HG02623 (cell line): Measurements from ENCODE around the gene SLC25A11.

Experiments used
- ATAC-seq: cut with Tn5 transposase; IDR thresholded peaks from one replicate; pipeline ENCODE4 v1.9.1; 2021; ENCODE audit warnings: moderate library complexity; ENCODE audit not compliant: unreplicated experiment

SLC25A11 gene

DNA sequence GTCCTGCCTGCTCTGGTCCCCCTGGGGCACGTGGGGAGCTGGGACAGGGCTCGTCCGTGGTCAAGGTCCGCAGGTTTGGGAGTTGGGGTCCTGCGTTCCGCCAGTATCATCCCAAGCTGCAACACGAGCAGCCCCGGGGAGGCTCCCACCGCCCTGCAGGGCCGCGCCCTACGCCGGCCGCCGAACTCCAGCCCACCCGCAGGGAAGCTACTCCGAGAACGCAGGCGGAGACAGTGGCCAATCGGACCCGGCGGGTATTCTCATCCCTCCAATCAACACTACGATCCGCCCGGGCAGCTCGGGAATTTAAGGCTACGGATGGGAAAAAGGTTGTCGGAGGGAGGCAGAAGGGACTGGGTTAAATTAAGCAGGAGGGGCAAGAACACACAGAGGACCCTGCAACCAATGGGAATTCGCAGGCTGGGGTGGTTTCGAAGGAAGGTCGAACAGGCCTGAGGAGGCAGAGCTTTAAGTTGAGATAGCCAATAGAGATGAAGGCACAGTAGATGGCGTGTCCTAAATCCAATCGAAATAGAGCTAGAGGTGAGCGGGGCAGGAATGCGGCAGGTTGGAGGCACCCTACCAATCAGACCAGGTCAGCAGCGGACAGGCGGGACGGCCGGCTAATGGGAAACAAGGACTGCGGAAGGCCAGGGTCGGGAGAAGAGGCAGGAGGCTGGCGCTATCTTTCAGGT lies 27.1 kb upstream of the SLC25A11 start:
- peak; percentile 74 for ATAC-seq

DNA sequence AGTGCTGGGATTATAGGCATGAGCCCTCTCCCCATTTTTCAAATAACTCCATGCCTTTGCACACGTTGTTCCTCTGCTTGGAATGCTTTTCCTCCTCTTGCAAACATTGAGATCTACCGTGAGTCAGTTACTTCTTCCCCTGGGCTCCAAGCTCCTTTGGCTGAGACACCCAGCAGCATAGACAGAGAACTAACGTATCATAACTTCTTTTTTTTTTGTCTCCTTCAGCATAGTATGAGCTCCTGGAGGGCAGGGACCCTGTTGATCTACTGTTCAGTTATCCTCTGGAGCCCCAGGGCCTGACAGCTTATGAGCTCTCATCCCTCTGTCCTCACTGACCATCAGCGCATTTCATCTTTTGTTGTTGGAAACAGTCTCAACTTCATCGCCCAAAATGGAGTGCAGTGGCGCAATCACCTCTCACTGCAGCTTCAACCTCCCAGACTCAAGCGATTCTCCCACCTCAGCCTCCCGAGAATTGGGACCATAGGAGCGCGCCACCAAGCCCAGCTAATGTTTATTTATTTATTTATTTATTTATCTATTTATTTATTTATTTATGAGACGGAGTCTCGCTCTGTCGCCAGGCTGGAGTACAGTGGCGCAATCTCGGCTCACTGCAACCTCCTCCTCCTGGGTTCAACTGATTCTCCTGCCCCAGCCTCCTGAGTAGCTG lies 25.6 kb upstream of the SLC25A11 start:
- no peak for ATAC-seq

DNA sequence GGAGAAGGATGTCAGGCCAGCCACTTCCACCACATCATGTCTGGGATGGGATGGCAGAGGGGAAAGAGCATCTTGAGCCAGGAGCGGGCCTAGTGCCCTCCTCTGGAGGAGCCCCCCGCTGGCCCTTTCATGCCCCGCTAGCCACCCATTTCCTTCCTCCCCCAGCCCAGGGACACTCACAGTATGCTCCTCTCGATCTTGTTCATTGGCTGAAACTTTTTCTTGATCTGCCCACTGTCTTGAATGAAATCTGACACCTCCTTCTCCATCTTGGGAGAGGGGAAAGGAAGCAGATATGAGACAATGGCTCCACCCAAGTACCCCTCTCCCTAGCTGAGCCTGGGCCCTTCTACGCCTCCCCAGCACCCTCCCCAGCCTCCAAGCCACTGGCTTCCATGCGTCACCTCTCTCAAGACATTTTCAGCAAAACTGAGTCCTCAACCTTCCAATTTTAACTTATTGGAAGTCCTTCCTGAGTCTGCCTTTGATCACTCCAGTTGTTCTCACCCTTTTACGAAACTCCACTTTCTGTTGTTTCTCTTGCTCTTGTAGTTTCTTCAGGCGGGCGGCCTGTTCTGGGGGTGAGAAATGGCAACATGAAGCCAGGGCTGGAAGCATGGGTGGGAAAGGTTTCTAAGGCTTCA lies 20.6 kb upstream of the SLC25A11 start:
- ATAC-seq, result no peak

DNA sequence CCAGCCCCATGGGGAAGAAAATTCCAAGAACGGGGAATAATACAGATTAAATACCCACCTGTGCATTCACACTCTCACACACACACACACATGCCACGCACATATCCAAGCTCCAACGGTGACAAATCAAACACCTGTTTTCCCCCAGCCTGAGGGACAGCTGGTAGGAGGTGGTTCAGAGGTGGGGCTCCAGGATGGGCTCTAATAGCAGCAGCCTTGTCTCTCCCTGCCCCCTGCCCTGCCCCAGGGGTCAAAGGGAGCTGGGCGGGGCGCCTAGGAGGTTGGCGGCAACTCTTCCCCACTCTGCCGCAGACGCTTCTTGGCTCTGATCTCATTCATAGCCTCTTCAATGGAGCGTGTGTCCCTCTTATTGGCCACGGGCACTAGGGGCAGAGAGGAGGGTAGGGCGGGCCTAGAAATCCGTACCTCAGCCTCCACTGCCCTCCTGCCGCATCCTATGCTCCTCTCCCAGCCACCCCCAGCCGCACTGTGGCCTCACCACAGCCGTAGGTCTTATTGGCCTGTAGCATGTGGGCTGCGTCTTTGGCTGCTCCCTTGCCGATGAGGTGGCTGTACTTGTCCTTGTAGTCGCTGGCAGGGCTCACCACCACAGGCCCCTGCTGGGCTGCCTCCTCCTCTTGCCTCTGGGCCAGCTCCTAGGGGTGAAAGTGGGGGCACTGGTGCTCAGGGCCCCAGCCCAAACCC lies 19.6 kb upstream of the SLC25A11 start:
- ATAC-seq, result no peak

DNA sequence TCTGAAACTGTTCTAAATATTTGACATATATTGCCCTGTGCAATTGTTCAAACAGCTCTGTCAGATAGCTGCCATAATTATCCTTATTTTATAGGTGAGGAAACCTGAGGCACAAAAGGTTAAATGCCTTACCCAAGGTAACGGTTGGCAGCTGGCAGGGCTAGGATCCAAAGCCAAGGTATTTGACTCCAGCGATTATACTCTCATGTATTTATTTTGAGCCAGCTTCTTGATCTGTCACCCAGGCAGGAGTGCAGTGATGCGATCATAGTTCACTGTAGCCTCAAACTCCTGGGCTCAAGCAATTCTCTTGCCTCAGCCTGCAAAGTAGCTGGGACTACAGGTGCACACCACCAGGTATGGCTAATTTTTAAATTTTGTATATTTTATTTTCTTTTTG lies 18.3 kb upstream of the SLC25A11 start:
- ATAC-seq, result no peak

DNA sequence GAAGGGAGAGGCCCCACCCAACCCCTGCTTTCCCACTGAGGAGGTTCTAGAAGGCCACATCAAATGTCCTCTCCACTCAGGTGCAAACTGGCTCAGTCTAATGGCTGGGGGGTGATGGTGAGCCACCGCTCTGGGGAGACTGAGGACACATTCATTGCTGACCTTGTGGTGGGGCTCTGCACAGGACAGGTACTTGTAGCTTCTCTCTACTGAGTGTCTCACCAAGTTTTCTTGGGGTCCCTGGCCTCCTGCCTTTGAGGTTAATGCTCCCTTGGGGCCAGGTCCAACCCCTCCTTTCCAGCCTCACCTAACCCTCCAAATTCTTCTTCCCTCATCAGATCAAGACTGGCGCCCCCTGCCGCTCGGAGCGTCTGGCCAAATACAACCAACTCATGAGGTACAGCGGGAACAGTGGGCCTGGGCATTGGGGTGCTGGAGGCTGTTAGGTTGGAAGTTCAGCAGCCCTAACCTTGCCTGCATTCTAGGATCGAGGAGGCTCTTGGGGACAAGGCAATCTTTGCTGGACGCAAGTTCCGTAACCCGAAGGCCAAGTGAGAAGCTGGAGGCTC lies 16.7 kb upstream of the SLC25A11 start:
- ATAC-seq, result no peak

DNA sequence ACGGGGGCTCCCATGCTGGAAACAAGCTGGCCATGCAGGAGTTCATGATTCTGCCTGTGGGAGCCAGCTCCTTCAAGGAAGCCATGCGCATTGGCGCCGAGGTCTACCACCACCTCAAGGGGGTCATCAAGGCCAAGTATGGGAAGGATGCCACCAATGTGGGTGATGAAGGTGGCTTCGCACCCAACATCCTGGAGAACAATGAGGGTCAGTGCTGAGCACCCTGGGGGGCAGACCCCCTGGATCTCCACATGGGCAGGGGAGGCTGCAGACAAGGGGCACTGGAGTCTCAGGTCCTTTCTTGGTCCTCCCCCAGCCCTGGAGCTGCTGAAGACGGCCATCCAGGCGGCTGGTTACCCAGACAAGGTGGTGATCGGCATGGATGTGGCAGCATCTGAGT lies 15.2 kb upstream of the SLC25A11 start:
- no peak for ATAC-seq

DNA sequence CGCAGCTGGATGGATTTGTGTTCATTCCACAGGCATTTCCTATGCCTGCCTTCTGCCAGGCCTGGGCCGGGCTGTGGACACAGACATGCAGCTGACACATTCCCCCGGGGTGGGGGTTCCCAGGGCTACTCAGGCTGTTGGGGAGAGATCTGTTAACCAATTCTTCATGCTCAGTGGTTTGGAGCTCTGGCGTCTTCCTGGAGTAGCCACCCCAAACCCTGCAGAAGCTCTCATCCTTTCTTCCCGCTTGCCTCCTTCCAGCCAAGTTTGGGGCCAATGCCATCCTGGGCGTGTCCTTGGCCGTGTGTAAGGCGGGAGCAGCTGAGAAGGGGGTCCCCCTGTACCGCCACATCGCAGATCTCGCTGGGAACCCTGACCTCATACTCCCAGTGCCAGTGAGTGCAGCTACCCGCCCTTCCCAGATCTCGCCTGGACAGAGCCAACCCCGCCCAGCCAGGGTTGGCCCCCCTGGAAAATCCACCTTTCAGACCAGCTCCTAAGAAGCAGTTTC lies 13.7 kb upstream of the SLC25A11 start:
- no peak for ATAC-seq

DNA sequence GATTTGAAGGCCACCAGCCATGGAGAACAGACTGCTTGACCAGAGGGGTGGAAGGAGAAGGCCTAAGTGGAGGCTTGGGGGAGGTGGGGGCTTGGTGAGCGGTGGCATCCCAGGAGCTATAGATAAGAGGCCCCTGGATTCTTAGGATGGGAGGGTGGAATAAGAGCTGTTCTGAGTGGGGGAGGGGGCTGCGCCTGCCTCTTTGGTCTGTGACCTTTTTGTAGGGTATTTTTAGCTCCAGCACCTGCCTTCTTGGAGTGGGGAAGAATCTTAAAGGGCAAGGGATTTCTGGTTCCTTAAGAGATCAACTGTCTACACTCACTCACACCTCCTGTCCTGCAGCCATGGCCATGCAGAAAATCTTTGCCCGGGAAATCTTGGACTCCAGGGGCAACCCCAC lies 11.6 kb upstream of the SLC25A11 start:
- no peak for ATAC-seq

DNA sequence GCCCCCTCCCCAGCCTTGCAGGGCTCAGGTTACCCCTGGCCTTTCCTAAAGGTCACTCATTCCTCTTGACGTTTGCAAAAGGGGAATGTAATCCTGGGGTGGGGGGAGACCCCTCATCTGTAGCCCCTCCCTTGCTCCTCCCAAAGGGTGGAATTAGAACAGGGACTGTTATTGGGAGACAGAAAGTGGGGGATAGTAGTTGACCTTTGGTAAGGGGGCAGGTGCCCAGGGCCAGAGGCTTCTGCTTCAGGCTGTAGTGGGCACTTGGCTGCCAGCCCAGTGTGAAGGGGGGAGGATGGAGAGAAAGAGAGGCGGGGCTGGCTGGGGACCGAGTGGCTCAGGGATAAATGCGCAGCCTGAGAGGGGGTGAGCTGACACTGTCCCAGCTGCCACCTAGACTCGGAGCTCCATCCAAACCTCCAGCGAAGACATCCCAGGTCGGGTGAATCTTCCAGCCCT lies 10.9 kb upstream of the SLC25A11 start, which contains the start of gene ENO3:
Gene ENO3, plus strand, starts transcription at position 374 of the 459 bp plus-strand sequence. CDS start 711 bp downstream, outside the sequence.
- ATAC-seq, result no peak

DNA sequence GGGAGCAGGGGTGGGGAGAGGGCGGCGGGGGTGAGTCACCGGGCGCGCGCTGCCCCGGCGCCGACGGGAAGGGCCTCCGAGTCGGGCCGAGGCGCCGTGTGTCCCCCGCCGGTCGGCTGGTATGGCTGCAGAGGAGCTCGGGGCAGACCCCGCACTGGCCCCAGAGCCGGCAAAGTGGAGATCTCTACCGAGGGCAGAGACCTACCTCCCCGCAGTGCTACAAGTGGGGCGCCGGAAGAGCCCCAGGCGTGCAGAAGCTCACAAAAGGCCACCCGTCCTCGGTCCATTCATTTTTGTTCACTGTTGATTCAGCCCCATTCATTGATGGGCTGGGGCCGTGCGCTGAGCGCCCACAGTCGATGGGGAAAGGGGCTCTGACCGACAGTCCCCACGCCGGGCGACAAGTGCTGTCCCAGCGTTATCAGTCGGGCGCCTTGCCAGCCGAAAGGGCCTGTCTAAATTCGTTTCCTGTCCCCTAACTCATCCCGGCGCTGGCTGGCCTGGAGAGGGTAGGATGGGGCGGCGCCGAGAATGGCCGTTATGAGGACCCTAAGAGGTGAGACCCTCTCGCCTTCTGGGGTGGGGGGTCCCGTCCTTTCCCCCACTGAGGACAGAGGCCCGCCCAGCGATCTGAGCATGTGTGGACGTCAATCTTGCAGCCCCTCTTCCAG lies 10.4 kb upstream of the SLC25A11 start:
- ATAC-seq, result no peak

DNA sequence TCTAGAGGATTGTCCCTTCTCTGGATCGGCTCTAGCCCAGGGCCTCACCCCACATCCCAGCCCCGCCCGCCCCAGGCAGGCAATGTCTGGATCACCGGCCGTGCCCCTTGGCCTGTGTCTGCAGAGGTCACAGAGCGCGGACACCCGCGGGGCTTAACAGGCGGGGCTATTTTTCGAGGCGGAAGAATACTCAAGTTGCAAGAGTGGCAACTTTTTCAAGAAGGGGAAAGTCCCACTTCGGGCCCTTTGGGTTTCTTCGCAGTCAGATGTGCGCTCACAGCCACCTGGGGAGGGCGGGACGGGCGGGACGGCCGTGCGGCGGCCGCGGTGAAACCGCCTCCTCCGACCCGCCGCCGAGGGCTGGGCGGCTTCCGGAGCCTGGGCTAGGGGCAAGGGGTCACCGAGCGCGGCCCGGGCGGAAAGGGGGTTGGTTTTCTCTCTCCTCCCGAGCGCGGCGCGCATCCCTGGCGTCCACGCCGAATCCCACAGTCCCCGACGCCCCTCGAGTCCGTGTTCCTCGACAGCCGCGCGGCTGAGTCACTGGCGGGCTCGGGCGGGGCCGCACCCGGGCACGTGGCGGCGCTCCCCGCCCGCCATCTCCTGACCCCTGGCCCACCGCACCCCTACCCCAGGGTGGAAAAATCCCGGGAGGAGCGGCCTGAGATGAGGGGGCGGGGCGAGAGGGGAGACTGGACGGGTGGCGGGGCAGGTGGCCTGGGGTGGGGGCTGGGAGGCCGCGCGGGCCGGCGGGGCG lies 9.7 kb upstream of the SLC25A11 start:
- peak; percentile 21 for ATAC-seq

DNA sequence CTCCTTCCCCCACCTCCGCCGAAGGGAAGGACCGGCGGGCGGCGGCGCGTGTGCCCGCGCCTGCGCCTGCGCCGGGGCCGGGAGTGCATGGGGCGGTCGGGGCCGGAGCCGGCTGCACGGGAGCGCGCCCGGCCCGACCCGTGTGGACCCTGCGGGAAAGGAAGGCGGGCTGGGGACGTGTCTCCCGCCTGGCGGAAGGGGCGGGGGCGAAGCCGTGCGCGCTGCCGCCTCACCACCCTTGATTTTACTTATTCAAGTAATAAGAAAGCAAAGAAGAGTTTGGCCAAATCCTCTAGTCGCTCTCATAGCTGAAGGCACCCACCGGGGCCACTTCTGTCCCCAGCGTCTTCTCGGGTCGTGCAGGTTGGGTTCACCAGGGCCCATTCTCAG lies 9.1 kb upstream of the SLC25A11 start:
- ATAC-seq, result peak; percentile 40

DNA sequence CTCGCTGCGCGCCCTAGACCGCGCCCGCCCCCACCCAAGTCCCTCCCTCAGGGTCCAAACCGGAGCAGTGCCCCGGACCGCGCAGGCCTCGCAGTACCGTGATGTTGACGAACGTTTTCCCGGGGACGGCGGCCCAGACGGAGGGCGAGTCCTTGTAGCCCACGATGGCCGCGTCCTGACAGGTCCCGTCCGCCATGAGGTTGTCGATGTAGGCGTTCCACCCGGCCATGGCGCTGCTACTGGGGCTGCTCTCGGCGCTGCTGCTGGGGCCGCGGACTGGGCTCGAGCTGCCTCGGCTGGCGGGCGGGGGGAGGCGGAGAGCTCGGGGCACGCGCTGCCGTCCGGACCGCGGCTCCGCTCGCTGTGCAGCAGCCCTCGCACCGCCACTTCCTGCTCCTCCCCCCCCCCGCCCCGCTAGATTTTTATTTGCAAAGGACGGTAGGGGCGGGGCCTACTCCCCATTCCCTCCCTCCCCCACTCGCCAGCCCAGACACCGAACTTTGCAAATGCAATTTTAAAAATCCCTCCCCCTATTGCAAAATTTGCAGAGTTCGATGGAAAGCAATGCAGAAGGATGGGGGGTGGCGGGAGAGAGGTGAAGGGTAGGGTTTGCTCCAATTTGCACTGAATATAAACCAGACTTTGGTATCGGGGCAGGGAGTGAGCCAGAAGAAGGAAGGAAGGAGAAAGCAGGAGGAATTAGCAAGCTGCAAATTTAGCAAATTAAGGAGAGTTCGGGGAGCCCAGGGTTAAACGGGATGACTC lies 8.5 kb upstream of the SLC25A11 start, which contains the start of gene PFN1:
Gene PFN1, minus strand, starts transcription at position 365 of the 765 bp plus-strand sequence. Its CDS starts 136 bp downstream, at position 229.
- peak; percentile 17 for ATAC-seq

DNA sequence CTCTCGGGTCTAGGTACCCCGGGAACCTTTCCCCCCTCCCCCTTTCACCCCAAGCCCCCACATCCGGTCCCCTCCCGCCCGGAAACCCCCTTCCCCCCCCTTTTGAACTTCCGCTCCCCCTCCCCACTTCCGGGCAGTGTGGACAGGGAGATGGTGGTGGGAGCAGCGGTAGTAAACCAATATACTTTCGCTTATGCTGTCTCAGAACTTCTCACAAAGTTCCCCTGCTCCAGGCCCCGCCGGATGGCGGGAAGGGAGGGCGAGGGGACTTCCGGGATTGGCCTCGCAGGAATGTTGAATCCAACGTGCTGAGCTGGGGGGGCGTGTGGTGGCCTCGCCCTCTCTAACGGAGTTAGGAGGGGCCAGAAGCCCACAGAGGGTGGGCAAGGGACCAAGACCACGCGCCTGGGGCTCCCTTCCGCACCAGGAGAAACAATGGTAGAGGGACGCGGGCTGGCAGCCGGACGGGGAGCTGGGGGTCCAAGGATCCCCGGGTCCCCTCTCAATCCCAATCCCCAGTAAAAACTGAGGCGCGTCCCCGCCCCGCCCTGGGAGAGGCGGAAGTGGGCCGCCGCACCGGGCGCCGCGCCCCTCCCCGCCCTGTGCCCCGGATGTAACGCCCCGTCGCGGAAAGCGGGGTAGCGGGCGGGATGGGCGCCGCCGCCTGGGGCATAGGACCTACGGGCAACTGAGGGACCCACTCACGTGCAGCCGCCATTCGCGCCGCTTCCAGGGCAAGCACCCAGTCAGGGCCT lies 7.7 kb upstream of the SLC25A11 start:
- ATAC-seq, result no peak

DNA sequence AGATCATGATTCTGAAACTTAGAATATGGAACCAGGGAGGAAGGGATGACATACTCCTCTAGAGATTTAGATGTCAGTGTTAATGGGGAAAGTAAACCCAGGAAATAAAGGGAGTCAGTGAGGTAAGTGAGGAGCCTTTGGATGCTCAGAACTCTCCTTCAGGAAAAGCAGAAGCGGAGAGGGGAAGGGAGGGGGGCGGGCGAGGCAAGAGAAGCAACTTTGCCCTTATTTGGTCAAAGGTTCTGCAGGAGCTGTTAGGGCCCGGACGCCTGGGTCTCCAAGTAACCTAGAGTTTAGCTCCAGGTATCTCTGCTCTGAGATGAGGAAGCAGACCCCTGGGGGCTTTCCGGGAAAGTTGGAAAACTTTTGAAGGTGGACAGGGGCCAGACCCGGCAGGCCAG lies 7.2 kb upstream of the SLC25A11 start:
- no peak for ATAC-seq

DNA sequence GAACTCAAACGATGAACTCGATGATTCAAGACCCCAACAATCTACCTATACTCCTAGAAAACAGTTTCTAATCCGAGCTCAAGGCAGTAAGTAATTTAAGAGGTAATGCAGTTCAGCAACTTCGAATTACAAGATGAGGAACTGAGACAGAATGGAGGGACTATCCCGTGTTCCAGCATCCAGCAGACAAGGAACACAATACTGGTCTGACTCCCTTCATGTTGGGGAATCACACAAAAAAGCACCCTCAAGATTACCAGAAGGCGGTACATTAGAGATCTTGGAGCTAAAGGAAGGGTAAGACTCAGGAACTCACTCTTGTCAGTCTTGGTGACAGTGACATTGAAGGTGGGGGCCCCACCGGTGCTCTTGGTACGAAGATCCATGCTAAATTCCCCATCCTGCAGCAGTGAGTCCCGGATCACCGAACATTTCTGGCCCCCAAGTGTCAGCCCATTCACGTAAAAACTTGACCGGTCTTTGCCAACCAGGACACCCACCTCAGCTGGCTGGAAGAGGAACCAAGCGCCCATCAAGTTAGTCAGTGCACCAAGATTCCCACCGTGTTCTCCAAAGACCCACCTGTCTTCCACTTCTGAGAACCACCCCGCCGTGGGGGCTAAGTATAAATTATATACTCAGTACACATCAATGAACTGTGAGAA lies 6.6 kb upstream of the SLC25A11 start:
- ATAC-seq, result no peak

DNA sequence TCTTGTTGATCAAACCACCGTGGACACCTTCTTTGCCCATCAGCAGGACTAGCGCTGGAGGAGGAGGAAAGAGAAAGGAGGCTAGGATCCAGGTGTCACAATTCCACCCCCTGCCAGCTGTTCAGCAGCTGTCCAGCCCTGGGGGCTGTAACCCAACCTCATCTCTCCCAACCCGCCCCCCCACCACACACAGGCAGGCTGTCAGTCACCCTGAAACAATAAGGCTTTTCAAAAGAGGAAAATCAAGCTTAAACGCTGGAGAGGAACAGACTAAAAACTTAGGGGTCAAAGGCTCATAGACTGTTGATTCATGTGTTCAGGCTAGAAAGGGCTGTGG lies 6.1 kb upstream of the SLC25A11 start:
- no peak for ATAC-seq
